ENCODE measurements around the gene KRTAP20-4.

KRTAP20-4 gene

GRCh38 chr21:30620522-30620921, at the start of gene KRTAP20-4:
KRTAP20-4 (plus strand) TSS chr21:30620627.
- no peak for TF ChIP-seq CTCF (IDR thresholded peaks at IDR 0.05; ENCODE audit: poor library complexity, severe bottlenecking)
- Histone ChIP-seq H3K9me3 (ENCODE audit: severe bottlenecking) (no peaks in the 10 kb centered on the region), H3K4me1 (ENCODE audit: insufficient read depth, poor library complexity, severe bottlenecking) (peaks cover 23% of the 10 kb centered on the region), H3K36me3 (ENCODE audit: low read depth) (no peaks in the 10 kb centered on the region), H3K4me3 (ENCODE audit: severe bottlenecking) (no peak within 1 kb of the TSS), H3K27ac (ENCODE audit: poor library complexity, severe bottlenecking) (peak within 1 kb of the TSS; percentile 86), H3K27me3 (ENCODE audit: insufficient read depth, poor library complexity, severe bottlenecking) (no peaks in the 10 kb centered on the region)
- ATAC-seq (ENCODE audit: low read depth) (no peak), DNase-seq (ENCODE audit: low spot score) (no peak)

- Histone ChIP-seq H3K36me3 (ENCODE audit: low read depth) (no peaks in the 10 kb centered on the region), H3K9me3 (ENCODE audit: severe bottlenecking) (no peaks in the 10 kb centered on the region), H3K4me1 (ENCODE audit: insufficient read depth, poor library complexity, severe bottlenecking) (no peaks in the 10 kb centered on the region), H3K4me3 (ENCODE audit: severe bottlenecking) (no peak overlapping the region), H3K27me3 (ENCODE audit: insufficient read depth, poor library complexity, severe bottlenecking) (peaks cover 14% of the 10 kb centered on the region), H3K27ac (ENCODE audit: poor library complexity, severe bottlenecking) (no peak overlapping the region)
- DNase-seq (ENCODE audit: low spot score) (no peak), ATAC-seq (ENCODE audit: low read depth) (no peak)
- TF ChIP-seq CTCF (IDR thresholded peaks at IDR 0.05; ENCODE audit: poor library complexity, severe bottlenecking): no peak
These were observed 42.7 kb upstream of the KRTAP20-4 start for GRCh38 chr21:30577766-30578165.

GRCh38 chr21:30579346-30579745, 41.1 kb upstream of the KRTAP20-4 start:
- no peak for TF ChIP-seq CTCF (IDR thresholded peaks at IDR 0.05; ENCODE audit: poor library complexity, severe bottlenecking)
- no peak overlapping the region for H3K4me3 ChIP-seq (ENCODE audit: severe bottlenecking)
- no peak overlapping the region for H3K27ac ChIP-seq (ENCODE audit: poor library complexity, severe bottlenecking)
- H3K27me3 ChIP-seq (ENCODE audit: insufficient read depth, poor library complexity, severe bottlenecking): peaks cover 14% of the 10 kb centered on the region
- no peaks in the 10 kb centered on the region for H3K9me3 ChIP-seq (ENCODE audit: severe bottlenecking)
- DNase-seq (ENCODE audit: low spot score) (no peak), ATAC-seq (ENCODE audit: low read depth) (no peak)
- H3K36me3 ChIP-seq (ENCODE audit: low read depth): no peaks in the 10 kb centered on the region
- H3K4me1 ChIP-seq (ENCODE audit: insufficient read depth, poor library complexity, severe bottlenecking): no peaks in the 10 kb centered on the region

- Histone ChIP-seq H3K27ac (ENCODE audit: poor library complexity, severe bottlenecking) (no peak overlapping the region), H3K27me3 (ENCODE audit: insufficient read depth, poor library complexity, severe bottlenecking) (peaks cover 14% of the 10 kb centered on the region), H3K36me3 (ENCODE audit: low read depth) (no peaks in the 10 kb centered on the region), H3K4me1 (ENCODE audit: insufficient read depth, poor library complexity, severe bottlenecking) (no peaks in the 10 kb centered on the region), H3K9me3 (ENCODE audit: severe bottlenecking) (no peaks in the 10 kb centered on the region), H3K4me3 (ENCODE audit: severe bottlenecking) (no peak overlapping the region)
- no peak for DNase-seq (ENCODE audit: low spot score)
- TF ChIP-seq CTCF (IDR thresholded peaks at IDR 0.05; ENCODE audit: poor library complexity, severe bottlenecking): no peak
- ATAC-seq (ENCODE audit: low read depth): no peak
These were observed 40.3 kb upstream of the KRTAP20-4 start for GRCh38 chr21:30580132-30580531.

- DNase-seq (ENCODE audit: low spot score) (no peak), ATAC-seq (ENCODE audit: low read depth) (no peak)
- Histone ChIP-seq H3K4me3 (ENCODE audit: severe bottlenecking) (no peak overlapping the region), H3K27ac (ENCODE audit: poor library complexity, severe bottlenecking) (no peak overlapping the region), H3K4me1 (ENCODE audit: insufficient read depth, poor library complexity, severe bottlenecking) (no peaks in the 10 kb centered on the region), H3K9me3 (ENCODE audit: severe bottlenecking) (no peaks in the 10 kb centered on the region), H3K36me3 (ENCODE audit: low read depth) (no peaks in the 10 kb centered on the region), H3K27me3 (ENCODE audit: insufficient read depth, poor library complexity, severe bottlenecking) (peaks cover 18% of the 10 kb centered on the region)
- TF ChIP-seq CTCF (IDR thresholded peaks at IDR 0.05; ENCODE audit: poor library complexity, severe bottlenecking): no peak
These were observed 37.6 kb upstream of the KRTAP20-4 start for GRCh38 chr21:30582870-30583269.
